Testis (tissue), 3 donors: ENCODE data around the gene CDH13. TPM values are rescaled to one million over a fixed set of nuclear protein-coding genes. Genes with fewer than 3 reads are reported as not detected.

Experiments
- DNase-seq: peaks from one replicate; pipeline ENCODE4 v3.0.0-alpha.2; 2019
- H3K27ac ChIP-seq, 2 donors: fragments of 200-600 bp; sonication (generic); one replicate each; pipeline ENCODE4 v1.5.1; 2019
- H3K27me3 ChIP-seq: fragments of 200-600 bp; sonication (generic); one replicate; pipeline ENCODE4 v1.5.1; 2019
- H3K36me3 ChIP-seq: fragments of 200-600 bp; sonication (generic); one replicate; pipeline ENCODE4 v1.5.1; 2017; ENCODE audit warnings: low read depth; ENCODE audit errors: missing control alignments
- H3K4me1 ChIP-seq: fragments of 200-600 bp; sonication (generic); one replicate; pipeline ENCODE4 v1.5.1; 2019
- H3K4me3 ChIP-seq, 2 donors: fragments of 200-600 bp; sonication (generic); one replicate each; pipeline ENCODE4 v1.5.1; 2017 to 2019
- H3K9me3 ChIP-seq: fragments of 200-600 bp; sonication (generic); one replicate; pipeline ENCODE4 v1.5.1; 2017
- POLR2A ChIP-seq: fragments of 450-650 bp; IDR thresholded peaks from one replicate; pipeline ENCODE4 v1.6.1; 2017; ENCODE audit warnings: antibody characterized with exemption, mild to moderate bottlenecking, moderate library complexity
- WGBS, 2 donors: methylation state at CpG; one replicate each; pipeline ENCODE4 v1.1.5; 2018; 5-methylcytosine and 5-hydroxymethylcytosine counted together
- intact Hi-C: fragments of 100-400 bp; cut with DNase I; formaldehyde crosslinking; loops from one replicate; pipeline ENCODE4 v1.15.1; 2023; ENCODE audit warnings: low total_unique reads
- polyA plus RNA-seq: library from polyadenylated mRNA; stranded (reverse); fragments of 350-450 nt; fragmentation: Illumina TruSeq; extraction: RNeasy Lipid Tissue Mini Kit (QIAGEN cat#74804); gene quantifications from one replicate; pipeline ENCODE4 v1.2.3, GENCODE V29; 2014; ENCODE audit warnings: low read depth, low replicate concordance; ENCODE audit not compliant: insufficient read depth
- total RNA-seq, 2 donors: library from RNA; depleted of rRNA; stranded (reverse); fragments of >200 nt; gene quantifications; one replicate each; pipeline ENCODE4 v1.2.3, GENCODE V29; 2016
- TF ChIP-seq, protein P1 (sequence below), 3 experiments: fragments of 450-650 bp in 2 of 3; fragments of 200-600 bp in 1 of 3; sonication (generic) in 1 of 3; IDR thresholded peaks; one replicate each; pipeline ENCODE4 v1.5.1; 2016 to 2019; ENCODE audit warnings: antibody characterized with exemption in 3 of 3, mild to moderate bottlenecking in 2 of 3, moderate library complexity in 1 of 3

Gene CDH13
- total and polyA plus RNA-seq, 3 donors from 2014 or later, result 1.2 to 11.1 (median 2.0) TPM

DNA sequence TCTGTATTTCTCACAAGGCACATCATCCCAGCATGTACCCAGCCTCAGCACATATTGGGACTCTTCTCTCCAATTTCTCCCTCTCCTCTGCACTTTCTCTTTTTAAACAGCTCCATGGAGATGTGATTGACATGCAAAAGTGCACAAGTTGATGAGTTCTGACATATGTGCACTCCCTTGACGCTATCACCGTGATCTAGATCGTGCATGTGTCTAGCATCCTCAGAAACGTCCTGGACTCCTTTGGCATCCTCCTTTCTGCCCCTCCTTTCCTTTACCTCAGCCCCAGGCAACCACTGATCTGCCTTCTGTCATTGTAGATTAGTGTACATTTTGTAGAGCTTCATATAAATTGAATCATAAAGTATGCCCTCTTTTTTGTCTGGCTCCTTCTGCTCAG, 1073.0 kb downstream of the CDH13 start:
- Histone ChIP-seq H3K36me3 (no peaks in the 10 kb centered on the region), H3K27me3 (no peaks in the 10 kb centered on the region), H3K27ac (no peak overlapping the region), H3K4me1 (no peaks in the 10 kb centered on the region), H3K9me3 (no peaks in the 10 kb centered on the region), H3K4me3 (no peak overlapping the region)
- intact Hi-C loops, result no loop called here
- TF ChIP-seq, protein P1, sequence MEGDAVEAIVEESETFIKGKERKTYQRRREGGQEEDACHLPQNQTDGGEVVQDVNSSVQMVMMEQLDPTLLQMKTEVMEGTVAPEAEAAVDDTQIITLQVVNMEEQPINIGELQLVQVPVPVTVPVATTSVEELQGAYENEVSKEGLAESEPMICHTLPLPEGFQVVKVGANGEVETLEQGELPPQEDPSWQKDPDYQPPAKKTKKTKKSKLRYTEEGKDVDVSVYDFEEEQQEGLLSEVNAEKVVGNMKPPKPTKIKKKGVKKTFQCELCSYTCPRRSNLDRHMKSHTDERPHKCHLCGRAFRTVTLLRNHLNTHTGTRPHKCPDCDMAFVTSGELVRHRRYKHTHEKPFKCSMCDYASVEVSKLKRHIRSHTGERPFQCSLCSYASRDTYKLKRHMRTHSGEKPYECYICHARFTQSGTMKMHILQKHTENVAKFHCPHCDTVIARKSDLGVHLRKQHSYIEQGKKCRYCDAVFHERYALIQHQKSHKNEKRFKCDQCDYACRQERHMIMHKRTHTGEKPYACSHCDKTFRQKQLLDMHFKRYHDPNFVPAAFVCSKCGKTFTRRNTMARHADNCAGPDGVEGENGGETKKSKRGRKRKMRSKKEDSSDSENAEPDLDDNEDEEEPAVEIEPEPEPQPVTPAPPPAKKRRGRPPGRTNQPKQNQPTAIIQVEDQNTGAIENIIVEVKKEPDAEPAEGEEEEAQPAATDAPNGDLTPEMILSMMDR (IDR thresholded peaks at IDR 0.05), result no peak
- TF ChIP-seq POLR2A, result no peak
- DNase-seq, result no peak
- WGBS, 2 donors, result 70 to 80% methylated on average over 4 of the region's 4 CpGs

DNA sequence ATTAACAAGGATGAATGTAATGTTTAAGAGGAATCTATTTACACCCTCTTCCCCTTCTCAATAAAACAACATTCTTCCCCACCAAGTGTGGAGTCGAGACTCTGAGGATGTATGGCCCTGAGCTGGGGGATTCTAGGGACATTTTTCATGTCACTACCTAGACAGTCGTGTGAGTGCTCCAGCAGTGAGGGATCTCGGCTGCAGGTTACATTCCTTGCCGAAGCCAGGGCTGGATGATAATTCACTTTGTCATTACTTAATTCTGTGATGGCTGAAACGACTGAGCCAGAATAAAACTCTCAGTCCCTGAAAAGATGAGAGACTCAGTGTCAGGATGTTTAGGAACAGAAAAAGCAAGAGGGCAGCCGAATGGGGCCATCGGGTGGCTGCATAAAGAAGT, 1074.1 kb downstream of the CDH13 start:
- H3K27me3 ChIP-seq, result no peaks in the 10 kb centered on the region
- no peak for DNase-seq
- 59 to 68% methylated on average over 6 to 7 of the region's 7 CpGs for WGBS, 2 donors

DNA sequence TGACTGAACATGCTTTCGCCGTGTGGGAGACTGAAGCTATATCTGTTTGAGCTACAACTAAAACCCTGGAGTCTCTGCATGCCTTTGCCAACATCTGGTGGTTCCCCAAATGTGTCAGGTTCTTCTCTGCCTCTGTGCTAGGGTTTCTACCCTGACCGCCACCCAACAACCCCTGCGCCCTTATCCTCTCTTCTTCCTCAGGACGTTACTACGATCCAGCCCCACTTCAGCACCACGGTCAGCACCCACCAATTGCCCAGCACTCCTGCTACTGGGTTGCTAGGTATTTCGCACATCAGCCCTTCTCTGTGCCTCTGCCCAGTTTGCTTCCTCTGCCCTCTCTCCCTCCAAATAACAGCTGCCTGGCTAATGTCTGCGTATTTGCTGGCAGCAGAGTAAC, 1074.7 kb downstream of the CDH13 start:
- Histone ChIP-seq H3K4me3 (no peak overlapping the region), H3K27me3 (no peaks in the 10 kb centered on the region), H3K36me3 (no peaks in the 10 kb centered on the region), H3K9me3 (no peaks in the 10 kb centered on the region), H3K27ac (no peak overlapping the region), H3K4me1 (no peaks in the 10 kb centered on the region)
- WGBS, 2 donors, result 30 to 41% methylated on average over 9 of the region's 9 CpGs
- intact Hi-C loops, result no loop called here
- no peak for TF ChIP-seq POLR2A
- TF ChIP-seq, protein P1 (IDR thresholded peaks at IDR 0.05), result no peak
- peak; percentile 48 for DNase-seq

More for the DNA sequence above, 1074.1 kb downstream of the CDH13 start:
- Histone ChIP-seq H3K4me3 (no peak overlapping the region), H3K36me3 (no peaks in the 10 kb centered on the region), H3K4me1 (no peaks in the 10 kb centered on the region), H3K9me3 (no peaks in the 10 kb centered on the region), H3K27ac (no peak overlapping the region)
- intact Hi-C loops, result no loop called here
- no peak for TF ChIP-seq POLR2A
- TF ChIP-seq, protein P1 (IDR thresholded peaks at IDR 0.05), result no peak

DNA sequence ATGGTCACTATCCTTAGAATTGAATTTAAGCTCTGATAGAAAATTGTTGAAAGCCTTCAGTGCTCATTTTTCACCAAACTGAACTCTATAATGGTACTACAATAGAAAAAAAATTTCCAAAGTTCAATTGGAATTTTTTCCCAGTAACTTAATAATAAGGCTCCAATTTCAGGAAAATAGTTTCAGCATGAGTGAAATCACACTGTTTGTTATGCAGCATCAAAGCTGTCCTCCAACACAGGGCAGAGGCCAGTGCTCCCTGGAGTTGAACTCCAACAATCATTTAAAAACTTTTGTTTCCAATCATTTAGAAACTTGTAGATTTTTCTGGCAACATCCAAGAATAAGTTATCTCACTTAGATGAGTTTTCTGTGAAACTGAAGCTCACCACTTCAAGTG, 1077.9 kb downstream of the CDH13 start:
- no peak overlapping the region for H3K4me3 ChIP-seq
- H3K27me3 ChIP-seq, result no peaks in the 10 kb centered on the region
- TF ChIP-seq, protein P1 (IDR thresholded peaks at IDR 0.05), result no peak
- TF ChIP-seq POLR2A, result no peak
- H3K9me3 ChIP-seq, result no peaks in the 10 kb centered on the region
- DNase-seq, result no peak
- H3K4me1 ChIP-seq, result no peaks in the 10 kb centered on the region
- H3K36me3 ChIP-seq, result no peaks in the 10 kb centered on the region
- H3K27ac ChIP-seq, result no peak overlapping the region
- intact Hi-C loops, result no loop called here

DNA sequence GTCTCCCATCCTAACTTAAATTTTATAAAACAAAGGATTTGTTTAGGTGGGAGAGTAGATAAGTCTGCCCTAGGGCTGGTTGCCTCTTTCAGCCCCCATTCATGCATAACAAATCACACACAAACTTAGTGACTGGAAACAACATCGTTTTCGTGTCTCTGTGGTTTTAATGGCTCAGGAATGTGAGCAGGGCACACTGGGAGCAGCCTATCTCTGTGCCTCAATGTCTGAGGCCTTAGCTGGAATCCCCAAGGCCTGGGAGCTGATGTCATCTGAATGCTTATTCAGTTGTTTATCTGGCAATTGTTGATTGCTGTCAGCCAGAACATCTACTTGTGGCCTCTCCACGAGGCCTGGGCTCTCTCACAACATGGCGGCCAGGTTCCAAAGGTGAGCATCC, 1079.1 kb downstream of the CDH13 start:
- H3K4me3 ChIP-seq, result no peak overlapping the region
- no peaks in the 10 kb centered on the region for H3K4me1 ChIP-seq
- intact Hi-C loops, result no loop called here
- WGBS, 2 donors, result 80 to 87% methylated on average over 4 of the region's 4 CpGs
- no peaks in the 10 kb centered on the region for H3K27me3 ChIP-seq
- no peak for DNase-seq
- TF ChIP-seq, protein P1 (IDR thresholded peaks at IDR 0.05), result no peak
- TF ChIP-seq POLR2A, result no peak
- H3K36me3 ChIP-seq, result no peaks in the 10 kb centered on the region
- no peak overlapping the region for H3K27ac ChIP-seq
- H3K9me3 ChIP-seq, result no peaks in the 10 kb centered on the region
